ENCODE data around the gene SPC24. TPM values are rescaled to one million over a fixed set of nuclear protein-coding genes. Genes with fewer than 3 reads are reported as not detected.
"Not testable (repeated sequence)": the region's sequence is repeated elsewhere in the genome, so short reads cannot be mapped to it uniquely, and the experiment has no call there.

SPC24 gene
- total RNA-seq, 2 experiments from 2014 or later = 92.6 to 94.0 TPM

GRCh38 chr19:11187441-11187840 lies 31.9 kb upstream of the SPC24 start:
- no peak for ATAC-seq
- ChIA-PET CTCF (interaction anchor here (1.1 to 1.3 kb wide), 2 partner anchors 16 to 61 kb away, joined by 3 to 5 read pairs; no protein-coding TSS in a partner anchor), POLR2A (no interaction called here)
- Mint-ChIP-seq H3K27me3 (ENCODE audit: low read depth) (peaks cover 6% of the 10 kb centered on the region), H3K4me3 (no peak overlapping the region), H3K4me1 (ENCODE audit: low read depth) (no peaks in the 10 kb centered on the region), H3K27ac (no peak overlapping the region), H3K9me3 (ENCODE audit: insufficient read depth) (no peaks in the 10 kb centered on the region), H3K36me3 (ENCODE audit: low read depth) (no peaks in the 10 kb centered on the region)
- DNase-seq = no peak

- no peaks in the 10 kb centered on the region for H3K36me3 Mint-ChIP-seq (ENCODE audit: low read depth)
- POLR2A ChIA-PET = no interaction called here
- H3K27ac Mint-ChIP-seq = no peak overlapping the region
- peaks cover 9% of the 10 kb centered on the region for H3K4me1 Mint-ChIP-seq (ENCODE audit: low read depth)
- no peak overlapping the region for H3K4me3 Mint-ChIP-seq
- no peak for ATAC-seq
- peaks cover 11% of the 10 kb centered on the region for H3K27me3 Mint-ChIP-seq (ENCODE audit: low read depth)
- no peaks in the 10 kb centered on the region for H3K9me3 Mint-ChIP-seq (ENCODE audit: insufficient read depth)
- CTCF ChIA-PET = interaction anchor here (0.9 kb wide), 1 partner anchor 27 kb away, joined by 4 read pairs; no protein-coding TSS in a partner anchor
- no peak for DNase-seq
Observed at GRCh38 chr19:11182994-11183393, 27.4 kb upstream of the SPC24 start.

GRCh38 chr19:11181488-11181887 lies 25.9 kb upstream of the SPC24 start:
- DNase-seq (no peak), ATAC-seq (no peak)
- Mint-ChIP-seq H3K27me3 (ENCODE audit: low read depth) (peaks cover 11% of the 10 kb centered on the region), H3K27ac (no peak overlapping the region), H3K9me3 (ENCODE audit: insufficient read depth) (no peaks in the 10 kb centered on the region), H3K4me1 (ENCODE audit: low read depth) (peaks cover 9% of the 10 kb centered on the region), H3K36me3 (ENCODE audit: low read depth) (no peaks in the 10 kb centered on the region), H3K4me3 (no peak overlapping the region)
- CTCF ChIA-PET = no interaction called here
- POLR2A ChIA-PET = no interaction called here

- H3K27ac Mint-ChIP-seq; DNase-seq; CTCF ChIA-PET; H3K4me3 Mint-ChIP-seq; ATAC-seq; H3K9me3 Mint-ChIP-seq (ENCODE audit: insufficient read depth); H3K4me1 Mint-ChIP-seq (ENCODE audit: low read depth); POLR2A ChIA-PET; H3K36me3 Mint-ChIP-seq (ENCODE audit: low read depth): not testable (repeated sequence)
- H3K27me3 Mint-ChIP-seq (ENCODE audit: low read depth) = peaks cover 11% of the 10 kb centered on the region
Observed at GRCh38 chr19:11180975-11181374, 25.4 kb upstream of the SPC24 start.

GRCh38 chr19:11180346-11180745 lies 24.8 kb upstream of the SPC24 start:
- POLR2A ChIA-PET = no interaction called here
- DNase-seq (no peak), ATAC-seq (no peak)
- H3K9me3 Mint-ChIP-seq (ENCODE audit: insufficient read depth) = no peaks in the 10 kb centered on the region
- CTCF ChIA-PET = no interaction called here
- no peaks in the 10 kb centered on the region for H3K36me3 Mint-ChIP-seq (ENCODE audit: low read depth)
- peaks cover 9% of the 10 kb centered on the region for H3K4me1 Mint-ChIP-seq (ENCODE audit: low read depth)
- H3K27me3 Mint-ChIP-seq (ENCODE audit: low read depth) = peaks cover 11% of the 10 kb centered on the region
- H3K4me3 Mint-ChIP-seq = no peak overlapping the region
- H3K27ac Mint-ChIP-seq = no peak overlapping the region

GRCh38 chr19:11179716-11180297 lies 24.2 kb upstream of the SPC24 start:
- H3K27ac Mint-ChIP-seq = no peak overlapping the region
- CTCF ChIA-PET = no interaction called here
- DNase-seq (no peak), ATAC-seq (no peak)
- POLR2A ChIA-PET = interaction anchor here (0.6 kb wide), 1 partner anchor 197 kb away, joined by 5 read pairs; no protein-coding TSS in a partner anchor
- peaks cover 11% of the 10 kb centered on the region for H3K27me3 Mint-ChIP-seq (ENCODE audit: low read depth)
- H3K4me1 Mint-ChIP-seq (ENCODE audit: low read depth) = peaks cover 9% of the 10 kb centered on the region
- H3K4me3 Mint-ChIP-seq = no peak overlapping the region
- H3K9me3 Mint-ChIP-seq (ENCODE audit: insufficient read depth) = no peaks in the 10 kb centered on the region
- H3K36me3 Mint-ChIP-seq (ENCODE audit: low read depth) = no peaks in the 10 kb centered on the region

GRCh38 chr19:11179145-11179465 lies 23.5 kb upstream of the SPC24 start:
- H3K4me1 Mint-ChIP-seq (ENCODE audit: low read depth); ATAC-seq; H3K27ac Mint-ChIP-seq; H3K4me3 Mint-ChIP-seq; H3K27me3 Mint-ChIP-seq (ENCODE audit: low read depth); H3K36me3 Mint-ChIP-seq (ENCODE audit: low read depth); H3K9me3 Mint-ChIP-seq (ENCODE audit: insufficient read depth); DNase-seq; POLR2A ChIA-PET; CTCF ChIA-PET: not testable (repeated sequence)

- H3K27ac Mint-ChIP-seq = no peak overlapping the region
- DNase-seq = no peak
- H3K27me3 Mint-ChIP-seq (ENCODE audit: low read depth) = peaks cover 4% of the 10 kb centered on the region
- CTCF ChIA-PET = no interaction called here
- no peaks in the 10 kb centered on the region for H3K9me3 Mint-ChIP-seq (ENCODE audit: insufficient read depth)
- peaks cover 9% of the 10 kb centered on the region for H3K4me1 Mint-ChIP-seq (ENCODE audit: low read depth)
- POLR2A ChIA-PET = no interaction called here
- no peak for ATAC-seq
- H3K36me3 Mint-ChIP-seq (ENCODE audit: low read depth) = no peaks in the 10 kb centered on the region
- no peak overlapping the region for H3K4me3 Mint-ChIP-seq
Observed at GRCh38 chr19:11177592-11177991, 22.0 kb upstream of the SPC24 start.

GRCh38 chr19:11176466-11177193 lies 21.0 kb upstream of the SPC24 start:
- ChIA-PET POLR2A (interaction anchor here (0.6 kb wide), 1 partner anchor 1309 kb away, joined by 3 read pairs; no protein-coding TSS in a partner anchor), CTCF (no interaction called here)
- ATAC-seq (no peak), DNase-seq (no peak)
- no peak overlapping the region for H3K27ac Mint-ChIP-seq
- H3K9me3 Mint-ChIP-seq (ENCODE audit: insufficient read depth) = no peaks in the 10 kb centered on the region
- H3K4me1 Mint-ChIP-seq (ENCODE audit: low read depth) = peaks cover 9% of the 10 kb centered on the region
- H3K36me3 Mint-ChIP-seq (ENCODE audit: low read depth) = no peaks in the 10 kb centered on the region
- H3K27me3 Mint-ChIP-seq (ENCODE audit: low read depth) = peaks cover 4% of the 10 kb centered on the region
- no peak overlapping the region for H3K4me3 Mint-ChIP-seq

- POLR2A ChIA-PET = no interaction called here
- no peaks in the 10 kb centered on the region for H3K9me3 Mint-ChIP-seq (ENCODE audit: insufficient read depth)
- DNase-seq (no peak), ATAC-seq (no peak)
- no peaks in the 10 kb centered on the region for H3K27me3 Mint-ChIP-seq (ENCODE audit: low read depth)
- no peak overlapping the region for H3K4me3 Mint-ChIP-seq
- H3K27ac Mint-ChIP-seq = no peak overlapping the region
- no peaks in the 10 kb centered on the region for H3K36me3 Mint-ChIP-seq (ENCODE audit: low read depth)
- CTCF ChIA-PET = no interaction called here
- H3K4me1 Mint-ChIP-seq (ENCODE audit: low read depth) = peaks cover 9% of the 10 kb centered on the region
Observed at GRCh38 chr19:11175920-11176319, 20.3 kb upstream of the SPC24 start.

- Mint-ChIP-seq H3K4me1 (ENCODE audit: low read depth) (no peaks in the 10 kb centered on the region), H3K27ac (no peak overlapping the region), H3K27me3 (ENCODE audit: low read depth) (no peaks in the 10 kb centered on the region), H3K36me3 (ENCODE audit: low read depth) (no peaks in the 10 kb centered on the region), H3K4me3 (no peak overlapping the region), H3K9me3 (ENCODE audit: insufficient read depth) (no peaks in the 10 kb centered on the region)
- ChIA-PET CTCF (no interaction called here), POLR2A (no interaction called here)
- ATAC-seq = no peak
- DNase-seq = no peak
Observed at GRCh38 chr19:11174336-11174735, 18.8 kb upstream of the SPC24 start.

GRCh38 chr19:11173516-11174155 lies 18.1 kb upstream of the SPC24 start:
- no peaks in the 10 kb centered on the region for H3K36me3 Mint-ChIP-seq (ENCODE audit: low read depth)
- no peak overlapping the region for H3K27ac Mint-ChIP-seq
- no peak overlapping the region for H3K4me3 Mint-ChIP-seq
- CTCF ChIA-PET = no interaction called here
- no peaks in the 10 kb centered on the region for H3K9me3 Mint-ChIP-seq (ENCODE audit: insufficient read depth)
- POLR2A ChIA-PET = no interaction called here
- ATAC-seq (no peak), DNase-seq (no peak)
- H3K27me3 Mint-ChIP-seq (ENCODE audit: low read depth) = no peaks in the 10 kb centered on the region
- no peaks in the 10 kb centered on the region for H3K4me1 Mint-ChIP-seq (ENCODE audit: low read depth)
